Endometrium (tissue), 2 donors: ENCODE measurements around the gene FBF1.

Experiments used
- FAIRE-seq: peaks from 2 replicates; lab custom pipeline; 2012; peaks lifted over from hg19 to GRCh38; lab: Jason Lieb, UNC
- donor health status: control.
- donor health status: control.

FBF1 gene

GRCh38 chr17:75914643-75915267 lies 26.1 kb downstream of the FBF1 start:
- no peak for FAIRE-seq

- FAIRE-seq = no peak
These were observed 27.2 kb downstream of the FBF1 start for GRCh38 chr17:75913537-75914210.

- no peak for FAIRE-seq
These were observed 30.1 kb downstream of the FBF1 start for GRCh38 chr17:75910699-75911098.

- no peak for FAIRE-seq
These were observed 31.0 kb downstream of the FBF1 start for GRCh38 chr17:75909812-75910274.

- FAIRE-seq = no peak
These were observed 31.6 kb downstream of the FBF1 start for GRCh38 chr17:75909051-75909811.

- no peak for FAIRE-seq
These were observed 32.6 kb downstream of the FBF1 start for GRCh38 chr17:75908201-75908600.

GRCh38 chr17:75906143-75906884 lies 34.5 kb downstream of the FBF1 start:
- no peak for FAIRE-seq

GRCh38 chr17:75904749-75905521 lies 35.9 kb downstream of the FBF1 start, which contains the start of gene MRPL38:
Gene MRPL38, minus strand, starts transcription at chr17:75904884. Its CDS starts 9 bp downstream, at chr17:75904875.
- no peak for FAIRE-seq

- no peak for FAIRE-seq
These were observed 38.4 kb downstream of the FBF1 start for GRCh38 chr17:75902406-75902805.

GRCh38 chr17:75901727-75902126 lies 39.1 kb downstream of the FBF1 start:
- FAIRE-seq = no peak

GRCh38 chr17:75900691-75901533 lies 39.9 kb downstream of the FBF1 start:
- FAIRE-seq = no peak

- FAIRE-seq = no peak
These were observed 40.9 kb downstream of the FBF1 start for GRCh38 chr17:75899767-75900468.

- FAIRE-seq = no peak
These were observed 41.5 kb downstream of the FBF1 start for GRCh38 chr17:75899353-75899752.

- no peak for FAIRE-seq
These were observed 42.1 kb downstream of the FBF1 start for GRCh38 chr17:75898791-75899190.

- no peak for FAIRE-seq
These were observed 42.8 kb downstream of the FBF1 start for GRCh38 chr17:75898065-75898464.

GRCh38 chr17:75897160-75898019 lies 43.5 kb downstream of the FBF1 start:
- FAIRE-seq = no peak

GRCh38 chr17:75896415-75897159 lies 44.3 kb downstream of the FBF1 start, which contains the start of gene TRIM65:
Gene TRIM65, minus strand, starts transcription at chr17:75896951. Its CDS starts 14 bp downstream, at chr17:75896937.
- FAIRE-seq = no peak
